NCI-H1694 treated with DMSO at 0.1 percent for 48 hours (cell line): Measurements from ENCODE around the gene MED29.

Experiments used
- DNase-seq: peaks from one replicate; lab custom pipeline; 2025; lab: John Stamatoyannopoulos, UW

MED29 gene

GRCh38 chr19:39390751-39391437 lies at the start of gene MED29, which contains the start of gene PAF1:
MED29 (plus strand) TSS chr19:39391378; CDS start chr19:39391423, 45 bp downstream.
PAF1 (minus strand) TSS chr19:39391106; CDS start chr19:39390864, 242 bp downstream.
- DNase-seq = peak; percentile 99

- peak; percentile 99 for DNase-seq
Measured at GRCh38 chr19:39341719-39342604, 49.2 kb upstream of the MED29 start, which contains the start of gene SAMD4B. SAMD4B (plus strand) TSS chr19:39342421; CDS start chr19:39356894, 14,473 bp downstream.

GRCh38 chr19:39342647-39343305 lies 48.4 kb upstream of the MED29 start:
- DNase-seq = no peak

GRCh38 chr19:39345956-39346355 lies 45.2 kb upstream of the MED29 start:
- no peak for DNase-seq

DNA sequence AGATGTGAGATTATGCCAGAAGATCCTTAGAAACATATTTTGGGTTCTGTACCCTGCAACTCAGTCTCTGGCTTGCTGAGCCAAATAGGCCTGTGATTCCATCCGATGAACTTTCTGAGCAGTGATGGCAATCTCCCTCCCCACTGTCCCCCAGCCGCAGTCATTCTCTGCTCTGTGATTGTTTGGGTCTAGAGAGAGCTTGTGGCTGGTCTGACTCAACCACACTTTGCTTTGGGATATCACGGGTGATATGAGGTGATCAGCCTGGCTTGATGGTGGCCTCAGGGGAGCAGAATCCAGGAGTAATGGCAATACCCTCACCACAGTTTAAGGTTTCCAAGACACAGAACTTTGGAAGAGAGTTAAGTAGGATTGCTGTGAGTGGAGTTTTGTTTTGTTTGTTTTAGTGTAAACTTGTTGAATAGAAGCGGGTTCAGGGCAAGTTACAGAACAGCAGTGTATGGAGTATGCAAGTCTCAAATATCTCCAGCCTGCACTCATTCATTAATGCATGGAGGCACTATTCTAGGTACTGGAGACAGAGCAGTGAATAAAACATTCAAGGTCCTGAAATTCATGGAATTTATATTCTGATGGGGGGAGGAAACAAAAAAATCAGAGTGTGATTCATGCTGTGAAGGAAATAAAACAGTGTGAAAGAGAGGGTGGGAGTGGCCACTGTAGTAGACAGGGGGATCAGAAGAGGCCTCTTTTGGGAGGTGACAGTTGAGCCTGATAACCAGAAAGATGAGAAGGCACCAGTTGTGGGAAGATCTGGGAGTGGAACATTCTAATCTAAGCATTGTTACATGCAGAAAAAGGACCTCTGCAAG lies 43.6 kb upstream of the MED29 start:
- no peak for DNase-seq

DNA sequence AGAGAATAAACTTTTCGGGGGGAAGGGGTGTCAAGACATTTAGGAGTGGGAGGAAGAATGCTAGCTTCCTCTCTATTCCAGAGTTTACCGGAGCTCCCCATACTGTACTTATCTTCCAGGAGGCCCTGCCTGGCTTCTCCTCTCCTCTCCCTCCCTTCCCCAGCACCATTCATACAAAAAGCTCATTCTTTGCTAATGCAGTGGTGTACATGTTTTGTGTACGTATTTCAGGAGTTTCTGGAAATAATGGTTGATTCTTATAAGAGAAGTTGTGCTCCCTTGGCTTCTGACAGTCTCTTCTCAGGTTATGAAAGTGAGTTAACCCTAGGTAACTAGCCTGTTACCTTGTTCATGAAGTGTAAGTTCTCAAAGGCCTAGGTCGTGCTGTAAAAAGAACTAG lies 41.9 kb upstream of the MED29 start:
- DNase-seq = no peak

DNA sequence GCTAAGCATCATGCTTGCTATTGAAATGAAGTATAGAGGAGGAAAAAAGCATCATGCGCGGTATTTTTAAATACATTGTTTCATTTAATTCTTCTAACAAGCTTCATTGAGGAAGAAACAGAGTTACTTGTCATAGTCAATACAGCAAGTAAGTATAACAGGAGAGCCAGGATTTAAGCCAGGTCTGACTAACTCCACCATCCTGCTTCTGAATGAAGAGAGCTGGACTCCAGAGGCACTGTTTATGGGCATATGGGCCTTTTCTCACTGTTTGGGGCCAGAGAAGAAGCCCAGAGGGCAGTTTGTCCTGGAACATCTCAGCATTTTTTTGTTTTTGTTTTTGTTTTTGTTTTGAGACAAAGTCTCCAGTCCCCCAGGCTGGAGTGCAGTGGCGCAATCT lies 41.0 kb upstream of the MED29 start:
- DNase-seq = no peak

GRCh38 chr19:39351537-39352064 lies 39.6 kb upstream of the MED29 start:
- DNase-seq = no peak

DNA sequence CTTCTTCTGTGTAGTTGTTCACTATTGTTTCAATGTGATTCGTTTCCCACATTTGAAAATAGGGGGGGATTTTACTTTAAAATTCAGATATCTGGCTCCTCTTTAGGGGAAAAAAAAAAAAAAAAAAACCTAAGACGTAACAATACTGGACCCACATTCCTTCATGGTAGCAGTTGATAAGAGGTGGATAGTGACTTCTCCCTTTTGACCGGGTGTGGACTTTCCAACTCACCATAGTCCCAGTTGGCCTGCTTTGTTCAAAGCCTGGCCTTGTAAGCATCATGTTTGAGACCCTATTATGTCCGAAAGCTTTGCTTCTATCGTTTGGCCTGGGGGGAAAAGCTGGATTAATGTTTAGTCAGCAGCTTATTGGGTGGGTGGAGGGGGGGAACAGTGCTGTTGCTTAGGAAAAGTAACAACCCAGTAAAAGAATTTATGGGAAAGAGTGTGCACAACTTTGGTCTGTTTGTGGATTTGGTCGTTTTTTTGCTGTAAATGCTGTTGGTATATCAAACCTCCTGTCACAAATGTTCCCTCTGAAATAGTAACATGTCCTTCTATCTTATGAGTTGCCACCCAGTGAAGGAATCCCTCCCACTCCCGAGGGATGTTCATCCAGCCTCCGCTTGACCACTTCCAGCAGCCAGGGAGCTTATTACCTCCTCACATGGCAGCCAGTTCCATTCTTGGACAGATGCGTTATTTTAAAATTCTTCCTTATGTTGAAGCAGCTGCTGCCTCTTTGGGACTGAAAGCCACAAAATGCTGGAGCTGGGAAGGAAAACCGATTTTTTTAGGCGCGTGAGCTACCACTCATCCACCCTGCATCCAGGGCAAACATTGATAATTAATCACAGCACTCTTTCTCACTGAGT lies 38.6 kb upstream of the MED29 start:
- no peak for DNase-seq

GRCh38 chr19:39355253-39355652 lies 35.9 kb upstream of the MED29 start:
- no peak for DNase-seq

DNA sequence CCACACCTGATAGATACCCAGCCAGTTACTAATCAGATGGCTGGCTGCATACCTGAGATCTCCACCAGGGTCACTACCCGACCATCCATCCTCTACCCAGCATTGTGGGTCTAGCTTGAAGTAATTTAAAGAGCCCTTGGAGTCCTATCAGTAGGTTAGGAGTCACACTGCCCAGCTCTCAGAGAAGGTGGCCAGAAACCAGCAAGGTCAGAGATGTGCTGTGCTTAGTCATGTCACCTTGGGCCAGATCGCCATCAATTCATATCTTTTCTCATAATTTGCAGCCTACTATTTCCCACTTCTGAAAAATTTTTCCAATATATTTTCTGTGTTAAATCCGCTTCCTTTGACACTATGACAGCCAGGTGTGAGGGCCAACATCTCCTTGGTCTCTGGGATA lies 35.1 kb upstream of the MED29 start:
- no peak for DNase-seq

- no peak for DNase-seq
Measured at GRCh38 chr19:39356647-39357046, 34.5 kb upstream of the MED29 start.

GRCh38 chr19:39359026-39359425 lies 32.2 kb upstream of the MED29 start:
- DNase-seq = no peak

DNA sequence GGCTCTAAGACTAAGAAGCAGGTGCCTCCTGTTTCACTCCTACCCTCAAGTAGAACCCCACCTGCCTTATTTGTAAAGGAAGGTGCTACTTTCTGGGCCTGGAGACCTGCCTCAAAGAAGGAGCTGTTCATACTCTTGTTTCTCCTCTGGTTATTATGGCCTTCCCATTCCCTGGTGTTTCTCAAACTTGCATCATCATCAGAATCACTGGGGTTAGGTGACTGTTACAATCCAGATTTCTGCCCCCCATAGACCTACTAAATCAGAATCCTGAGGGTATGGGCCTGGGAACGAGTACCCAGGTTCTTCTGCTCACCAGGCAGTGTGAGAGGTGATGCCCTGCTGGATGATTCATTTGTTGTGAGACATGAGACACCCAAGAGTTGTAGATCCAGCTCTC lies 30.6 kb upstream of the MED29 start:
- DNase-seq = no peak

DNA sequence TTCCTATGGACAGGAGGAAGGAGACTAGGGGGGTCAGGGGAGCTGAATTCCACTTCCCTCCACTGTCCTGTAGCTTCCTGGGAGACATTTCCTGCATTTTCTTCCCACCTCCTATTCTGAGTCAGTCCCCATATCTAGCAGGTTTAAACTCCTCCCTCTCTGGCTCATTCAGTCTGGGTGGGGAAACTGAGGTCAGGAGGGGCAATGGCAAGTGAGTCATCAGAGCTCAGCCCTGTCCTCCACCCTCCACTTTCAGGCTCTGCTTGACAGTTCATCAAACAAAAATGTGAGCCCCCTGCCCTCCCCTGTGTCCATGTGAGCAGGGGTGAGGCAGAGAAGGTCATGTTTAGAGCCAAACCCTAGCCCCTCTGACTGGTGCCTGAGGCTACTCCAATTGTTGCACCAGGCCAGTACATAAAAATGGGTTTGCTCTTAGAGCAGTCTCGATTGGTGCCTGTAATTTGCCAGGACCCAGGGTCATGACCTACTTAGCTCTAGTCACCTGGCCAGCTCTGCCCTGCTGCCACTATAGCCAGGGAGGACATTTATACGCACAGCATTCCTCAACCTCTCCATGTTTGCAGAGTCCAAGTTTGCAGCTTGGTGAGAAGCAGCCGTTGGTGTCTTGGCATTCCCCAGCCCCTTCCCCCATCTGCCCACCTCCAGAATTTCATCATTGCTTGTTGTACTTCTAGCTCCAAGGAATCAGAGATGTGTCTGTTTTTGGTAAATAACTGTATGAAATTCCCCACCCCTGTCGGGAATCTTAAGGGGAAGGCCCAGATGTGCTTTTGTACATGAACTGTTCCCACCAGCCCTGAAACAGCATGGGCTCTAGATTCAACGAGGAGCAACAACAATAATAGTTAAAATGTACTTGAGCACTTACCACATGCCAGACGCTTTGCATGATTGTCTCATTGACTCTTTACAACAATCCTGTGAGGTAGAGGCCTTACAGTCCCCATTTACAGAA lies 28.2 kb upstream of the MED29 start:
- DNase-seq = no peak

GRCh38 chr19:39363901-39364457 lies 27.2 kb upstream of the MED29 start:
- peak; percentile 27 for DNase-seq

DNA sequence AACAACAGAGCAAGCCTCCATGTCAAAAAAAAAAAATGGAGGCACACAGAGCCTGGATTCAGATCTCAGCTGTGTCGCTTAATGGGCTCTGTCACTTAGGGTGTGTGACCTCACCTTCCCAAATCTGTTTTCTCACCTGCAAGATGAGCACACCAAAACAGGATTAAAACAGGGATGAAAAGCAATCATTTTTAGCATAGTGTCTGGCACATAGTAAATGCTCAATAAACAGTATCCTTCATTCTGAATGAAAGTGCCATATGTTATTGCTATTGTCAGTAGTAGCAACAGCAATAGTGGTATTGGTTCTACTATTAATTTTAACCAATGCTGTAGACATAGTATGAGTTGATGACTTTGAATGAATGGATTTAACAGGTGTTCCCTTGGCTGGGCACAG lies 25.6 kb upstream of the MED29 start:
- DNase-seq = no peak

DNA sequence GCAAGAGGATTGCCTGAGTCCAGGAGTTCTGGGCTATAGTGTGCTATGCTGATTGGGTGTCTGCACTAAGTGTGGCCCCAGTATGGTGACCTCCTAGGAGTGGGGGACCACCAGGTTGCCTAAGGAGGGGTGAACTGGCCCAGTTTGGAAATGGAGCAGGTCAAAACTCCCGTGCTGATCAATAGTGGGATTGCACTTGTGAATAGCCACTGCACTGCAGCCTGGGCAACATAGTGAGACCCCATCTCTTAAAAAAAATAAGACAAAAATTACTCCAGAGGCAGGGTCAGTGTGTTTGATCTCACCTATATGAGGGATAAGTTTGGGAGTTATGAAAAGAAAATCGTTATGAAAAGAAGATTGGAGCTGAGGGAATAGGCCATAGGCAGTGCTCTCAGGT lies 22.0 kb upstream of the MED29 start:
- no peak for DNase-seq

GRCh38 chr19:39370735-39371134 lies 20.4 kb upstream of the MED29 start:
- DNase-seq = no peak
